ENCODE measurements around the gene CXCL1.

CXCL1 gene

DNA sequence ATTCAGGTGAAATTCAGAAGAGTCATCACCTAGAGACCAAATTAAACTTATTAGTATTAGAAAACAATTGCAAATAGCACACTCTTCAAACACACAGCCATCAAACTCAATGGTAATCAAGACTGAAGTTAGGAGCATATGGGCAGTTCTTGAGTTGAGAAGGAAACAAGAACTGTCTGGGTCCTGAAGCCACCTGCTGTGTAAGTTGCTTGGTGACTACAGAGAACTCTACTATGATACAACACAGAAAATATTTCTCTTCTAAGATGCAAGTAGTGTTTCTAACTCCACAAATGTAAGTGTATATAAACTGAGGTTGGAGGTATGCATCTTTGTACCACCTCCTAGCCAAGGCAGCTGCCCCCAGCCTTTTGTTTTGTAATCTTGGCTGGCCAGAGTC, 16.4 kb upstream of the CXCL1 start:
- no peak for DNase-seq

GRCh38 chr4:73853246-73853704, 15.9 kb upstream of the CXCL1 start, which contains the start of gene PF4V1:
Gene PF4V1, plus strand, starts transcription at chr4:73853296. Its CDS starts 67 bp downstream, at chr4:73853363.
- DNase-seq = no peak

- DNase-seq = no peak
Measured at GRCh38 chr4:73853718-73854473, 15.3 kb upstream of the CXCL1 start.

DNA sequence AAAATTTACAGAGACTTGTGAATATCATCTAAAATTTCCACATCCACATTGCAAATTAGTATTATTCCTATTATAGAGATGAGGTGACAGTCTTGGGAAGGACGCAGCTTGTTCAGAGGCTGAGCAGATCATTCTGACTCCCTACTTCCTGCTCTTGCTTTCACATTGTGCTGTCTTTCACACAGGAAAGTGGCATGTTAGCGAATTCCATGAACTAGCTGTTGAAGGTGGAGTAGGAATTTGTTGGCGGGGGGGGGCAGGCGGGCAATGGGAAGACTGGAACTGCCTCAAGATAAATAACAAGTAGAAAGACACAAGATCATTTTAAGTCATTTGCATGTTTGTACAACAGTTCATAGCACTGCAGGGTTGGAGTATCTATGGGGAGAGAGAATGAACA, 13.8 kb upstream of the CXCL1 start:
- peak; percentile 17 for DNase-seq

DNA sequence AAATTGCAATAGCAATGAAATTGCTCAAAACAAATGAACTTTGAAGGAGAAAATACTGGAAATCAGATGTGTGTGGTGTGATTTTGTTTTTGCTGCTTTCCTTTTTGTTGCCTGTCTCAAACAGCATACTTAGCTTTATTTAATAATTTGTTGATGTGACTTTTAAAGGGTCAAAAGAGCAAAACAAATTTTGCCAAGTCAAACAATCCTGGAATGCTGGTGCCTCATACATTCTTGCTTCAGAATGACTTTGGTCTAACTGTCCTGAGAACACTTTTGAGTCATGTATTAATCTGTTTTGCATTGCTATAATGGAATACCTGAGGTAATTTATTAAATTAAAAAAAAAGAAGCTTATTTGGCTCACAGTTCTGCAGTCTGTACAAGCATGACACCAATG, 12.7 kb upstream of the CXCL1 start:
- DNase-seq = peak; percentile 76

- peak; percentile 27 for DNase-seq
Measured at GRCh38 chr4:73859614-73860088, 9.5 kb upstream of the CXCL1 start.

DNA sequence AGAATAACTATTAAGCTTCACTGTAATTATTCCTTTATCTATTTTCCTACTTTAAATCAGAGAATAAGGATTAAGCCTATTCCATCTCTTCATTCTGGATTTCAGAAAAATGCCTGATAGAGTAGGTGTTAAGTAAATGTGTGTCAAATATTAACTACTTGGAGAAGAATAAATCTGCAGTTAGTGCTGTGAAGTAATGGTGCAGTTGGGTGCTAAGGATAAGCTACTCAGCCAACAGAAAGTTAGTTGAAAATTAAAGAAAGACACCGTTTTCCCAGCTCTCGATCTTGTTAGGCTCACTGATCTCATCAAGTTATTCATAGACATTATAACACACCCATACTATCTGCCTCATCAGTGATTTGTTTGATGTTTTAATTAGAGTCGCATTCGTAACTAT, 9.0 kb upstream of the CXCL1 start:
- DNase-seq = peak; percentile 34

GRCh38 chr4:73860917-73861316, 8.3 kb upstream of the CXCL1 start:
- no peak for DNase-seq

GRCh38 chr4:73862322-73862721, 6.9 kb upstream of the CXCL1 start:
- DNase-seq = no peak

DNA sequence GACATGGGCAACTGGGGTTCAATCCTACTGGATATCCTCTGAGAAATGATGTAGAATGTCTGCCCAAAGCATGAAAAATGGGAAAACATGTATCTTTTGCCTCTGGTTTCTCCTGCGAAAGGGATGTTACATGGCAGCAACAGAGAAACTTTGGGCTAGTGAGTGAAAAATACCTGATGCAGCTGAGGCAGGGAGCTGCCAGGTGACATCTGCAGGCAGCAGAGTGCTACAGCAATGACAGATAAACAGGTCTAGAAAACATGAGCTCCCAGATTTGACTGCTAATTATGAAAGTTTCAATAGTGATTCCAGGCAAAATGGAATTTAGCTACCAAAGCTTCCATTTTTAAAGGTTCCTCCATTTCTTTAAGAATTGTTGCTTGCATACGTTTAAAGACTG, 4.8 kb upstream of the CXCL1 start:
- peak; percentile 42 for DNase-seq

- no peak for DNase-seq
Measured at GRCh38 chr4:73864961-73865360, 4.2 kb upstream of the CXCL1 start.

GRCh38 chr4:73865431-73866096, 3.6 kb upstream of the CXCL1 start:
- no peak for DNase-seq

DNA sequence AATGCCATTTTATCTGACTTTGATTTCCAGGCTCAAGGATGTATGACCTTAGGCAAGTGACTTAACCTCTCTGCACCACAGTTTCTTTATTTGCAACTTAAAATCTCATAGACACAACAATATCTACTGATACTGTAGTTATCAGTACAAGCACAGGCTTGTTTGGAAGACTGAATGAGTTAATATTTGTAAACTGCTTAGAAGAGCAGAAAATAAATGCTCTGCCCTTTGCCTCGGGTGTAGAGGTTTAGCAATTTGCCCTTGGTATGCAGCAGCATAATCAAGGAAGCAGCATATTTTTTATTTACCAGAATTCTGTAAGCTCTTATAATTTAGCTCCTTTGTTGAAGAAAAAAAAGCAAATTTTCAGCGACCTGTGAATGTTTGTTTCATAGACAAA, 2.9 kb upstream of the CXCL1 start:
- no peak for DNase-seq

GRCh38 chr4:73867783-73868182, 1.4 kb upstream of the CXCL1 start:
- DNase-seq = peak; percentile 51

GRCh38 chr4:73868206-73869129, 725 bp upstream of the CXCL1 start:
- DNase-seq = peak; percentile 75

GRCh38 chr4:73870260-73870659, 1.1 kb downstream of the CXCL1 start:
- DNase-seq = no peak

DNA sequence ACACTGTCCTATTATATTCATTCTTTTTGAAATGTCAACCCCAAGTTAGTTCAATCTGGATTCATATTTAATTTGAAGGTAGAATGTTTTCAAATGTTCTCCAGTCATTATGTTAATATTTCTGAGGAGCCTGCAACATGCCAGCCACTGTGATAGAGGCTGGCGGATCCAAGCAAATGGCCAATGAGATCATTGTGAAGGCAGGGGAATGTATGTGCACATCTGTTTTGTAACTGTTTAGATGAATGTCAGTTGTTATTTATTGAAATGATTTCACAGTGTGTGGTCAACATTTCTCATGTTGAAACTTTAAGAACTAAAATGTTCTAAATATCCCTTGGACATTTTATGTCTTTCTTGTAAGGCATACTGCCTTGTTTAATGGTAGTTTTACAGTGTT, 1.6 kb downstream of the CXCL1 start:
- no peak for DNase-seq

GRCh38 chr4:73871511-73872310, 2.5 kb downstream of the CXCL1 start:
- DNase-seq = peak; percentile 51

- peak; percentile 60 for DNase-seq
Measured at GRCh38 chr4:73872316-73873108, 3.3 kb downstream of the CXCL1 start.

DNA sequence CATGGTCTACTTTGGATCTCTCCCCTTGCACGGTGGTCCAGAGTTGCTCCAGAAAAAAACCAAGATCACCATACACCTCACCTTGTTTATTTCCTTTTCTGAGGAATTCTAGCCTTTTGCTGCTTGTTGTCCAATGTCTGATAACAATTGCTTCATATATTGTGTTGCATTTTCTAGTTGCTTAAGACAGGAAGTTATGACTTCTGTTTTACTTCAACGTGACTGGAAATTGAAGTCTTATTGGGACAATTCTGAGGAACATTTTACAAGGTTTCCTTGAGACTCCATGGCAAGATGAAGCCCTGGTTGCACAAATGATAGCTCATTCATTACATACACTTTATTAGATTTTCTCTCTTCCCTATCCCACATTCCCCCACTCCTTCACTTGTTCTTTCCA, 5.2 kb downstream of the CXCL1 start:
- no peak for DNase-seq

DNA sequence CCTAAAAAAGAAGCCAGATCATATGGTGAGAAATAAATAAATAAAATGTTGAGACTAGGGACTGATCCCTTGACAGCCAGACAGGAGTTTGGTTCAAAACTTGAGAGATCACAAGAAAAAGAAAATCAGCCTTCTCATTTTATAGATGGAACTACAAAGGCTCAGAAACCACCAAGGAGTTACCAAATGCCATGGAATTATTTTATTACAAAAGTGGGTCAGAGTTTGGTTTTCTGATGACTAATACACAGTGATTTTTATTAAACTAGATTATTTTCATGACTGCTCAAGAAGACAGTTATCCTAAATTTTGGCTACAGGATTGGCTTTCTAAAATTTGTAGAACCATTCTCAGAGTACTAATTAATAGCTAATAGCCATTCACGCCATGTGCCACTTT, 6.2 kb downstream of the CXCL1 start:
- DNase-seq = no peak
